ELF-1 (cell line): ENCODE data around the gene SLC25A25.

Experiments
- DNase-seq: peaks from one replicate; pipeline ENCODE4 v3.0.0-alpha.2; 2016; ENCODE audit warnings: low read depth, low spot score

The SLC25A25 gene

GRCh38 chr9:128096616-128097536 lies 28.8 kb downstream of the SLC25A25 start:
- peak; percentile 82 for DNase-seq

GRCh38 chr9:128097543-128098296 lies 29.7 kb downstream of the SLC25A25 start:
- DNase-seq = no peak

DNA sequence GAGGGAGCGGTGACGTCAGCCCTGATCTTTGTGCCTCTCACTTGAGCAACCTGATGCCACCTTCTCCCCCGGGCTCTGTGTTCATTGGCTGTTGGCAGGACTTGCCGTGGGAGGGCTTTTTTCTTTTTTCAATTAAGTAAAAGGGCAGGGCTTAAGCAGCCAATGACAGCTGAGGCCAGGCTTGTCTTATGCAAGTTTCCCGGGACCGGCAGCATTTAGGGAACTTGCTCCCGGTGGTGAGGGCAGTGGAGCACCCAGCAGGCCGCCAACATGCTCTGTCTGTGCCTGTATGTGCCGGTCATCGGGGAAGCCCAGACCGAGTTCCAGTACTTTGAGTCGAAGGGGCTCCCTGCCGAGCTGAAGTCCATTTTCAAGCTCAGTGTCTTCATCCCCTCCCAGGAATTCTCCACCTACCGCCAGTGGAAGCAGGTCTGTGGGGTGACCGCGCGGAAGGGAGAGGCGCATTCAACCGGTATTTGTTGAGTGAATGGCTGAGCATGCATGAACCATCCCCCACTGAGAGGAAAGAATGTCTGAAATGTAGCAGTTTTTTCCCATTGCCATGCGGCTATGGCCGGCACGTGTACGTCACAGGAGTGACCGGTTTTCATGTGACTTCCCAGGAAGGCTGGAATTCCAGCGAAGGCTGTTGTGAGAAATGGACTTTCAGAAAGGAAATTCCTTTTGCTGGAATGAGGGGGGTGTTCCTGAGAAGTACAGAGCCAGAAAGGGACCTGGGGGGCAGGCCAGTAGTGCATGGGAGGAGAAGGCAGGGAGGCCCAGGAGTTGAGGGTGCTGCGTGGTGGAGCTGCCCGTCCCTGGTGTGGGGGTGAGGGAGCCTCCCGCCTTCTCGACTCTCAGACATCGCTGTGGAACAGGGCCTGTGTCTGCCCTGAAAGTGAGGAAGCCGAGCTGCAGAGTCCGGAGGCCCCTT lies 30.5 kb downstream of the SLC25A25 start:
- peak; percentile 99 for DNase-seq

- DNase-seq = peak; percentile 50
Measured at GRCh38 chr9:128099231-128099931, 31.3 kb downstream of the SLC25A25 start.

DNA sequence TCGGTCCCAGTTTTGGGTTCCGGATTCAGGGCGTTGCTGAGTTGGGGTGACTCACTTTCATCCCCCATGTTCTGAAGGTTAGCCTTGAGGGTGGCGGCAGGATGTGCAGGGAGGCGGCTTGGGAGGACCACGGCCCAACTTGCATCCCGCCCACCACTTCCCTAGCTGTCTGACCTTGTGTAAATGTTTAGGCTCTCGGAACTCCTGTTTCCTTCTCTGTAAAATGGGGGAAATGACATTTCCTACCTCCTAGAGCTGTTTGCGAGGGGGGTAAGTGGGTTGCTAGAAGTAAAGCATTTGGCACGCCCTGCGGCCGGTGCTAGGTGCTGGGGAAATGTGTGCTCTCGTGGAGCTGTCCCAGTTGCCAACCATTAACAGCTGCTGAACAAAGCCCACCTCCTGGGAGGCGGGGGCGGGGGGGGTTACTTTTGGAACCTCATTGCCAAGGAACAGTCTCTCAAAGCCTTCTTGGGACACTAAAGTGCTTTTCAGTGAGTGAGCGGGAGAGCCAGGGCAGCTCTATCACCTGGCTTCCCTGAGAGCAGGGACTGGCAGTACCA lies 32.0 kb downstream of the SLC25A25 start:
- no peak for DNase-seq

GRCh38 chr9:128100581-128100980 lies 32.5 kb downstream of the SLC25A25 start:
- no peak for DNase-seq

GRCh38 chr9:128101231-128101661 lies 33.2 kb downstream of the SLC25A25 start:
- DNase-seq = no peak

DNA sequence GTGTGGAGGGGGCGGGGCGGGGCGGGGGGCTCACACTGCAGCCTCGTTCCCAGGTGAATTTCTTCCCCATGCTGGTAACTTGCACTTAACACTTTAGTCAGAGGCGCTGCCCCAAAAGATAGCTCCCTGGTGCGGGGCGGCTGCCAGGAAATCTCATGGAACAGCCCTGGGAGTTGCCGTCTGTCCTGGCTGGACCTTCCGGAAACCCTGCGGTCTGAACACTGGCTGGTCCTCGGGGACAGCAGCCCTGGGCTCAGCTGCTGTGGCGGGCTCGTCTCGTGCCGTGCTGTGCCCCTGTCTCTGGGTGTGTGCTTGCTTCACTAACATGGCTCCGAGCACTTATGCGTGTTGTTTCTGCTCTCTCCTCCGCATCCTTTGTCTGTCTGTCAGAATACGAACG lies 33.7 kb downstream of the SLC25A25 start:
- DNase-seq = no peak

DNA sequence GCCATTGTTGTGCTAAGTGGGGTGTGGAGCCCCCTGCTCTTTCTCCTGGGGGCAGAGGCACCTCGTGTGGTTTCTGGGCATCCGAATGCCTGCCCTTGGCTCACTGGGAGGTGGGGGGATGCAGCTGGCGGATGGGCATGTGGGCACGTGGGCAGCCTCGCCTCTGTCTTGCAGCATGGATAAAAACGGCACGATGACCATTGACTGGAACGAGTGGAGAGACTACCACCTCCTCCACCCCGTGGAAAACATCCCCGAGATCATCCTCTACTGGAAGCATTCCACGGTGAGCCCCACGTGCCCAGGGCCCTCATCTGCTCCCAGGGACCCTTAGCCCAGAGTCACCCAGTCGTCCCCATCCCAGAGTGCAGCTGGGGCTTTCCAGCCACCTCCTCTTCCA lies 34.2 kb downstream of the SLC25A25 start:
- DNase-seq = no peak

- DNase-seq = no peak
Measured at GRCh38 chr9:128102861-128103588, 35.0 kb downstream of the SLC25A25 start.

DNA sequence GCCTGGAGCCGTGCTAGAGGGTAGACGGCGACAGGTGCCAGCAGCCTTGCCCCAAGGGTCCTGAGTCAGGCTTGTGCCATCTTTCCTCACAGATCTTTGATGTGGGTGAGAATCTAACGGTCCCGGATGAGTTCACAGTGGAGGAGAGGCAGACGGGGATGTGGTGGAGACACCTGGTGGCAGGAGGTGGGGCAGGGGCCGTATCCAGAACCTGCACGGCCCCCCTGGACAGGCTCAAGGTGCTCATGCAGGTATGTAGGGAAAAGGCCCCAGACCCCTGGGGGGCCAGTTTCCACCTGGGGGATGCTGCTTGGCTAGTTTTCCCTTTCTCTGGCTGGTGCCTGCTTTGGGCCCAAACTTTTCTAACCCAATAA lies 35.5 kb downstream of the SLC25A25 start:
- peak; percentile 47 for DNase-seq

DNA sequence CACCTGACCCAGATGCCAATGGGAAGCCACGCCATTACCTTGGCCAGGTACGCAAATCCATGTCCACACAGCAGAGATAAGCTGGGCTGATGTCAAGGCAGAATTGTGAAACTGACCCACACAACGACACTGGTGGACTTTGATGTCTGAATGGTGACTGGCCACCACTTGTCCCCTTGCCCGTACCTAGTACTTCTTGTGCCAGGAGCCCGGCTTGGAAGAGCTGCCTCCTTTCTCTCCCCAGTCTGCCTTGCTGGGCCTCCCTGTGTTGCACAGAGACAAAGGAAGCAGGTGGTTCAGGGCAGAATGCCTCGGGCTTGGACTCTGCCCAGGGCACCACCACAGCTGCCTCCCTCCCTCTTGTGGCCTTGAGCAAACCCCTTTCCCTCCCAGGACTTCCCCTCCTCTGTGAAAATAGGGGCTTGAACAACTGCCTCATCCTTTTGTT lies 36.2 kb downstream of the SLC25A25 start:
- DNase-seq = no peak

- no peak for DNase-seq
Measured at GRCh38 chr9:128105538-128106175, 37.6 kb downstream of the SLC25A25 start.

DNA sequence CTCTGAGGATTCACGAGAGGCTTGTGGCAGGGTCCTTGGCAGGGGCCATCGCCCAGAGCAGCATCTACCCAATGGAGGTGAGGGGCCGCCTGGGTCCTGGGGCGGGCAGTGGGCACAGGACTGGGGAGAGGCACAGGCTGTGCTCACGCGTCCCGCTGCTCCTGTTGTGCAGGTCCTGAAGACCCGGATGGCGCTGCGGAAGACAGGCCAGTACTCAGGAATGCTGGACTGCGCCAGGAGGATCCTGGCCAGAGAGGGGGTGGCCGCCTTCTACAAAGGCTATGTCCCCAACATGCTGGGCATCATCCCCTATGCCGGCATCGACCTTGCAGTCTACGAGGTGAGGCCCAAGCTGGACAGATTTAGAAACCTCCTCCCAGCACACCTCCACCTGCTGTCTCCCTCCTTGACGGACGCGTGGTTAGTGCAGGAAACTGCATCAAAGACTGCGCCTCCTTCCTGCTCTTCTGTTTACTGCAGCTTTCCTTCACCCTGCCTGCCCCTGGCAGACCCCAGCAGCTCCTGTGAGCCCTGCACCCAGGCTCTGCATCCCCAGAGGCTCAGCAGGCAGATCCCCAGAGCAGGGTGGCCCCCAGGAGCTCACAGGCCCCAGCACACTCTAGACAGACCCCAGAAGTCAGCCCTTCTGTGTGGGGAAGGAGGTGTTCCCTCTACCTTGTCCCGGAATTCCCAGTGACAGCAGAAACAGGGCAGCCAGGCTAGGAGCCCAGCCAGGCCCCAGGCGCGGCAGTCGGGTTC lies 38.3 kb downstream of the SLC25A25 start:
- no peak for DNase-seq

- DNase-seq = no peak
Measured at GRCh38 chr9:128106940-128107467, 39.0 kb downstream of the SLC25A25 start.

DNA sequence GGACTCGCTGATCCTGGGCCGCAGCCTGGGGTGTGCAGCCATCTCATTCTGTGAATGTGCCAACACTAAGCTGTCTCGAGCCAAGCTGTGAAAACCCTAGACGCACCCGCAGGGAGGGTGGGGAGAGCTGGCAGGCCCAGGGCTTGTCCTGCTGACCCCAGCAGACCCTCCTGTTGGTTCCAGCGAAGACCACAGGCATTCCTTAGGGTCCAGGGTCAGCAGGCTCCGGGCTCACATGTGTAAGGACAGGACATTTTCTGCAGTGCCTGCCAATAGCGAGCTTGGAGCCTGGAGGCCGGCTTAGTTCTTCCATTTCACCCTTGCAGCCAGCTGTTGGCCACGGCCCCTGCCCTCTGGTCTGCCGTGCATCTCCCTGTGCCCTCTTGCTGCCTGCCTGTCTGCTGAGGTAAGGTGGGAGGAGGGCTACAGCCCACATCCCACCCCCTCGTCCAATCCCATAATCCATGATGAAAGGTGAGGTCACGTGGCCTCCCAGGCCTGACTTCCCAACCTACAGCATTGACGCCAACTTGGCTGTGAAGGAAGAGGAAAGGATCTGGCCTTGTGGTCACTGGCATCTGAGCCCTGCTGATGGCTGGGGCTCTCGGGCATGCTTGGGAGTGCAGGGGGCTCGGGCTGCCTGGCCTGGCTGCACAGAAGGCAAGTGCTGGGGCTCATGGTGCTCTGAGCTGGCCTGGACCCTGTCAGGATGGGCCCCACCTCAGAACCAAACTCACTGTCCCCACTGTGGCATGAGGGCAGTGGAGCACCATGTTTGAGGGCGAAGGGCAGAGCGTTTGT lies 39.6 kb downstream of the SLC25A25 start:
- DNase-seq = no peak

DNA sequence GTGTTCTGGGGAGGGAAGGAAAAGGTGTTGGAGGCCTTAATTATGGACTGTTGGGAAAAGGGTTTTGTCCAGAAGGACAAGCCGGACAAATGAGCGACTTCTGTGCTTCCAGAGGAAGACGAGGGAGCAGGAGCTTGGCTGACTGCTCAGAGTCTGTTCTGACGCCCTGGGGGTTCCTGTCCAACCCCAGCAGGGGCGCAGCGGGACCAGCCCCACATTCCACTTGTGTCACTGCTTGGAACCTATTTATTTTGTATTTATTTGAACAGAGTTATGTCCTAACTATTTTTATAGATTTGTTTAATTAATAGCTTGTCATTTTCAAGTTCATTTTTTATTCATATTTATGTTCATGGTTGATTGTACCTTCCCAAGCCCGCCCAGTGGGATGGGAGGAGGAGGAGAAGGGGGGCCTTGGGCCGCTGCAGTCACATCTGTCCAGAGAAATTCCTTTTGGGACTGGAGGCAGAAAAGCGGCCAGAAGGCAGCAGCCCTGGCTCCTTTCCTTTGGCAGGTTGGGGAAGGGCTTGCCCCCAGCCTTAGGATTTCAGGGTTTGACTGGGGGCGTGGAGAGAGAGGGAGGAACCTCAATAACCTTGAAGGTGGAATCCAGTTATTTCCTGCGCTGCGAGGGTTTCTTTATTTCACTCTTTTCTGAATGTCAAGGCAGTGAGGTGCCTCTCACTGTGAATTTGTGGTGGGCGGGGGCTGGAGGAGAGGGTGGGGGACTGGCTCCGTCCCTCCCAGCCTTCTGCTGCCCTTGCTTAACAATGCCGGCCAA lies 40.4 kb downstream of the SLC25A25 start:
- no peak for DNase-seq
